Panc1 (cell line): Measurements from ENCODE around the gene HNF4A. TPM values are rescaled to one million over a fixed set of nuclear protein-coding genes. Genes with fewer than 3 reads are reported as not detected.

Experiments used
- ATAC-seq: fragments of 200-7000 bp; cut with Tn5 transposase; 2 replicates; pipeline ENCODE4 v1.9.1; 2020; ENCODE audit warnings: mild to moderate bottlenecking, moderate library complexity
- Bru-seq: library from RNA; stranded (reverse); fragments of 400-500 nt; gene quantifications from one replicate; lab custom pipeline; 2021; lab: Mats Ljungman, UMichigan
- BruChase-seq, 2 experiments: library from RNA; stranded (reverse); fragments of 400-500 nt; gene quantifications; one replicate each; lab custom pipeline; 2021; lab: Mats Ljungman, UMichigan
- BruUV-seq: library from RNA; stranded (reverse); fragments of 400-500 nt; replicated peaks from 2 replicates; lab custom pipeline; 2021; lab: Mats Ljungman, UMichigan
- CTCF ChIA-PET: fragments of 300-600 bp; sonication (Branson Sonifier 250); formaldehyde crosslinking; loops from one replicate; lab custom pipeline; 2022; ENCODE audit warnings: antibody characterized with exemption; lab: Charles Lee
- POLR2A ChIA-PET: fragments of 300-600 bp; sonication (Branson Sonifier 250); formaldehyde crosslinking; loops from one replicate; lab custom pipeline; 2022; ENCODE audit warnings: antibody characterized with exemption; lab: Charles Lee
- DNase-seq: peaks from one replicate; pipeline ENCODE4 v3.0.0-alpha.2; 2010; ENCODE audit warnings: low read depth, low spot score
- H3K27ac ChIP-seq: 2 replicates; pipeline ENCODE4 v1.5.1; 2011; ENCODE audit warnings: mild to moderate bottlenecking, low read length, inconsistent platforms
- H3K27me3 ChIP-seq: fragments of 200-500 bp; sonication (Bioruptor generic); 2 replicates; pipeline ENCODE4 v1.6.0; 2014; ENCODE audit warnings: low read length, inconsistent platforms; ENCODE audit not compliant: control insufficient read depth, insufficient read depth
- H3K36me3 ChIP-seq: fragments of 200-500 bp; sonication (Bioruptor generic); 2 replicates; pipeline ENCODE4 v1.5.1; 2014; ENCODE audit warnings: inconsistent platforms, mild to moderate bottlenecking, low read length, moderate library complexity; ENCODE audit not compliant: control insufficient read depth, insufficient read depth
- H3K4me1 ChIP-seq: 2 replicates; pipeline ENCODE4 v1.5.1; 2011; ENCODE audit warnings: inconsistent platforms, mild to moderate bottlenecking, low read length, moderate library complexity; ENCODE audit not compliant: control insufficient read depth, insufficient read depth
- H3K4me3 ChIP-seq, 2 experiments: 2 replicates each; pipeline ENCODE4 v1.5.1; 2011 to 2012; ENCODE audit warnings: low read depth in 2 of 2, low read length in 2 of 2, mild to moderate bottlenecking in 2 of 2, inconsistent platforms in 1 of 2, moderate library complexity in 1 of 2
- H3K9me3 ChIP-seq: fragments of 200-500 bp; sonication (Bioruptor generic); 2 replicates; pipeline ENCODE4 v1.5.1; 2014; ENCODE audit warnings: low read depth, mild to moderate bottlenecking, inconsistent platforms, low read length, moderate library complexity; ENCODE audit not compliant: control insufficient read depth, insufficient read depth
- POLR2AphosphoS5 ChIP-seq: IDR thresholded peaks from 2 replicates; pipeline ENCODE4 v1.6.1; 2012; ENCODE audit warnings: mild to moderate bottlenecking, low read depth, low read length, moderate library complexity
- SIN3A ChIP-seq: IDR thresholded peaks from 2 replicates; pipeline ENCODE4 v1.6.1; 2012; ENCODE audit warnings: low read depth, mild to moderate bottlenecking, low read length, moderate library complexity, borderline replicate concordance; ENCODE audit not compliant: insufficient read depth
- TCF7L2 ChIP-seq: IDR thresholded peaks from 2 replicates; pipeline ENCODE4 v1.6.1; 2011; ENCODE audit warnings: mild to moderate bottlenecking, low read depth, low read length, inconsistent platforms
- in situ Hi-C: cut with HindIII; loops from 2 replicates; pipeline ENCODE4 v1.10.0; 2016; ENCODE audit warnings: low sequenced_read_pairs, low pct_unique_long_range_greater_than_20kb
- intact Hi-C: fragments of 100-400 bp; cut with micrococcal nuclease; formaldehyde crosslinking; loops from one replicate; pipeline ENCODE4 v1.10.0; 2022; ENCODE audit not compliant: unreplicated experiment
- long read RNA-seq: library from polyadenylated mRNA; unstranded; transcript quantifications from one replicate; pipeline ENCODE4 v2.0.0, GENCODE V29; 2021; ENCODE audit not compliant: unreplicated experiment
- polyA plus RNA-seq: library from polyadenylated mRNA; unstranded; fragments of >200 nt; gene quantifications from one replicate; pipeline ENCODE4 v1.2.1, GENCODE V29; 2012; ENCODE audit warnings: missing spikeins; ENCODE audit not compliant: insufficient read length
- total RNA-seq: library from RNA; stranded (reverse); gene quantifications from one replicate; pipeline ENCODE4 v1.2.1, GENCODE V29; 2021; ENCODE audit not compliant: unreplicated experiment
- TF ChIP-seq, protein P1 (sequence below), 2 experiments: IDR thresholded peaks; 2 replicates each; pipeline ENCODE4 v1.6.1; 2011 to 2012; ENCODE audit warnings: low read depth in 2 of 2, control low read depth in 1 of 2, low read length in 1 of 2, mild to moderate bottlenecking in 1 of 2, moderate library complexity in 1 of 2; ENCODE audit not compliant: insufficient read depth in 1 of 2
- TF ChIP-seq, protein P2 (sequence below): fragments of 450-650 bp; IDR thresholded peaks from 2 replicates; pipeline ENCODE4 v1.5.1; 2017; ENCODE audit warnings: mild to moderate bottlenecking

Gene HNF4A
- total RNA-seq (0.28 TPM), Bru-seq, nascent RNA (percentile 20 among the genes with signal in this experiment), BruChase-seq, experiment 1, labeled RNA remaining after a 2-hour chase (percentile 16 among the genes with signal in this experiment), BruChase-seq, experiment 2, labeled RNA remaining after a 6-hour chase (percentile 18 among the genes with signal in this experiment)
- 0.19 TPM for polyA plus RNA-seq
- long read RNA-seq: 0 reads

DNA sequence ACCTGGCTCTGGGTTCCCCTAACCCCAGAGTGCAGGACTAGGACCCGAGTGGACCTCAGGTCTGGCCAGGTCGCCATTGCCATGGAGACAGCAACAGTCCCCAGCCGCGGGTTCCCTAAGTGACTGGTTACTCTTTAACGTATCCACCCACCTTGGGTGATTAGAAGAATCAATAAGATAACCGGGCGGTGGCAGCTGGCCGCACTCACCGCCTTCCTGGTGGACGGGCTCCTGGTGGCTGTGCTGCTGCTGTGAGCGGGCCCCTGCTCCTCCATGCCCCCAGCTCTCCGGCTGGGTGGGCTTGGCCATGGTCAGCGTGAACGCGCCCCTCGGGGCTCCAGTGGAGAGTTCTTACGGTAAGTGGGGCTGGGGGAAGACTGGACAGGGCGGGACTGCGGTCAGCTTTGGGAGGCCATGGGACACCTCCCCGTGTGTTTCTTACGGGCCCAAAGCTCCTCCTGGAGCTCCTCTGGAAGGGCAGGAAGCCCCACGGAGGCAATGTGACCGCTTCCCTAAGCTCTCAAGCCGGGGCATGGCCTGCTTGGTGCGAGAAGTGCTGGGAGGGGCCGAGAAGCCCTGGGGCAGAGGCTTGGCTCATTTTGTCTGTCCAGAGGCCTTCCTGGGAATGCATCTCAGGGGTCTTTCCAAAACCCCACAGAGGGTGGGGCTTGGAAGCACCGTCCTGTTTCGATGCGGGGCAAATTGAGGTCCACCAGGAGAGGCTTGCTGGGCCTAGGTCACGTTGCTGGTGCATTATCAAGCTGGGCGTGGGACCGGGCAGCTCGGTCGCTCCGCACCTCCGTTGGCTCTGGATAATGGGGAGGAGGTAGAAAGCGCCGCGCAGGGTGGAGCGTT lies at the start of gene HNF4A:
TSS of gene HNF4A (plus strand) at position 202 of the 855 bp plus-strand sequence. CDS start at position 308, 106 bp downstream.
- ATAC-seq (no peak), DNase-seq (no peak)
- TF ChIP-seq, protein P1, sequence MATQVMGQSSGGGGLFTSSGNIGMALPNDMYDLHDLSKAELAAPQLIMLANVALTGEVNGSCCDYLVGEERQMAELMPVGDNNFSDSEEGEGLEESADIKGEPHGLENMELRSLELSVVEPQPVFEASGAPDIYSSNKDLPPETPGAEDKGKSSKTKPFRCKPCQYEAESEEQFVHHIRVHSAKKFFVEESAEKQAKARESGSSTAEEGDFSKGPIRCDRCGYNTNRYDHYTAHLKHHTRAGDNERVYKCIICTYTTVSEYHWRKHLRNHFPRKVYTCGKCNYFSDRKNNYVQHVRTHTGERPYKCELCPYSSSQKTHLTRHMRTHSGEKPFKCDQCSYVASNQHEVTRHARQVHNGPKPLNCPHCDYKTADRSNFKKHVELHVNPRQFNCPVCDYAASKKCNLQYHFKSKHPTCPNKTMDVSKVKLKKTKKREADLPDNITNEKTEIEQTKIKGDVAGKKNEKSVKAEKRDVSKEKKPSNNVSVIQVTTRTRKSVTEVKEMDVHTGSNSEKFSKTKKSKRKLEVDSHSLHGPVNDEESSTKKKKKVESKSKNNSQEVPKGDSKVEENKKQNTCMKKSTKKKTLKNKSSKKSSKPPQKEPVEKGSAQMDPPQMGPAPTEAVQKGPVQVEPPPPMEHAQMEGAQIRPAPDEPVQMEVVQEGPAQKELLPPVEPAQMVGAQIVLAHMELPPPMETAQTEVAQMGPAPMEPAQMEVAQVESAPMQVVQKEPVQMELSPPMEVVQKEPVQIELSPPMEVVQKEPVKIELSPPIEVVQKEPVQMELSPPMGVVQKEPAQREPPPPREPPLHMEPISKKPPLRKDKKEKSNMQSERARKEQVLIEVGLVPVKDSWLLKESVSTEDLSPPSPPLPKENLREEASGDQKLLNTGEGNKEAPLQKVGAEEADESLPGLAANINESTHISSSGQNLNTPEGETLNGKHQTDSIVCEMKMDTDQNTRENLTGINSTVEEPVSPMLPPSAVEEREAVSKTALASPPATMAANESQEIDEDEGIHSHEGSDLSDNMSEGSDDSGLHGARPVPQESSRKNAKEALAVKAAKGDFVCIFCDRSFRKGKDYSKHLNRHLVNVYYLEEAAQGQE (IDR thresholded peaks at IDR 0.05; ENCODE audit: insufficient read depth in 1 of 2, low read depth in 2 of 2, low read length in 1 of 2): no peak
- TF ChIP-seq, protein P2, sequence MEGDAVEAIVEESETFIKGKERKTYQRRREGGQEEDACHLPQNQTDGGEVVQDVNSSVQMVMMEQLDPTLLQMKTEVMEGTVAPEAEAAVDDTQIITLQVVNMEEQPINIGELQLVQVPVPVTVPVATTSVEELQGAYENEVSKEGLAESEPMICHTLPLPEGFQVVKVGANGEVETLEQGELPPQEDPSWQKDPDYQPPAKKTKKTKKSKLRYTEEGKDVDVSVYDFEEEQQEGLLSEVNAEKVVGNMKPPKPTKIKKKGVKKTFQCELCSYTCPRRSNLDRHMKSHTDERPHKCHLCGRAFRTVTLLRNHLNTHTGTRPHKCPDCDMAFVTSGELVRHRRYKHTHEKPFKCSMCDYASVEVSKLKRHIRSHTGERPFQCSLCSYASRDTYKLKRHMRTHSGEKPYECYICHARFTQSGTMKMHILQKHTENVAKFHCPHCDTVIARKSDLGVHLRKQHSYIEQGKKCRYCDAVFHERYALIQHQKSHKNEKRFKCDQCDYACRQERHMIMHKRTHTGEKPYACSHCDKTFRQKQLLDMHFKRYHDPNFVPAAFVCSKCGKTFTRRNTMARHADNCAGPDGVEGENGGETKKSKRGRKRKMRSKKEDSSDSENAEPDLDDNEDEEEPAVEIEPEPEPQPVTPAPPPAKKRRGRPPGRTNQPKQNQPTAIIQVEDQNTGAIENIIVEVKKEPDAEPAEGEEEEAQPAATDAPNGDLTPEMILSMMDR: no peak
- TF ChIP-seq POLR2AphosphoS5 (no peak), SIN3A (no peak), TCF7L2 (no peak)
- Histone ChIP-seq H3K36me3 (no peaks in the 10 kb centered on the region), H3K4me3 (no peak within 1 kb of the TSS), H3K4me1 (no peaks in the 10 kb centered on the region), H3K27ac (no peak within 1 kb of the TSS), H3K27me3 (no peaks in the 10 kb centered on the region; the same call in 1 of the 2 replicates), H3K9me3 (no peaks in the 10 kb centered on the region)
- ChIA-PET POLR2A (no interaction called here), CTCF (no interaction called here)
- intact Hi-C loops: no loop called here
- in situ Hi-C loops: no loop called here
- BruUV-seq: no TSS peak

DNA sequence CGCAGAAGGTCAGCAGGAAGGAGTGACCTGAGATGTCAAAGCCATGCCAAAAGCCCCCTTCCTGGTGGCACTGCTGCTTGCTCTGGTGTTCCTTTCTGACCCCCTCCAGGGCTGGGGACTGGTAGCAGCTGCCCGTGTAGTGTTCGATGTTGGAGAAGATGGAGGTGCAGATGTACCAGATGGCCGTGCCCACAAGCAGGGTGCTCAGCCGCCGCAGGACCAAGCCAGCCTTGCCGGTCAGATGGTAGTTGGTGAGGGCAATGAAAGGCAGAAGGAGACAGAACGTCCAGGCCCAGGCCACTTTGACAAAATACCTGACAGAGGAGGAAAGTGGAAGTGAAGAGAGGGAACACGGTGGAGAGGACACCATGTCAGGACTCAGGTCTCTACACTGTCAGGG lies 48.6 kb upstream of the HNF4A start:
- no TSS peak for BruUV-seq
- Histone ChIP-seq H3K9me3 (no peaks in the 10 kb centered on the region), H3K4me3 (no peak overlapping the region), H3K27me3 (no peaks in the 10 kb centered on the region), H3K4me1 (peaks cover 6% of the 10 kb centered on the region; the same call in 1 of the 2 replicates), H3K27ac (no peak overlapping the region), H3K36me3 (no peaks in the 10 kb centered on the region)
- ATAC-seq (no peak), DNase-seq (no peak)
- ChIA-PET CTCF (interaction anchor here (0.6 kb wide), 1 partner anchor 73 kb away, joined by 12 read pairs; no protein-coding TSS in a partner anchor), POLR2A (no interaction called here)
- TF ChIP-seq, protein P1 (IDR thresholded peaks at IDR 0.05; ENCODE audit: insufficient read depth in 1 of 2, low read depth in 2 of 2, low read length in 1 of 2): no peak
- TF ChIP-seq, protein P2: no peak
- TF ChIP-seq SIN3A: no peak
- TF ChIP-seq TCF7L2: no peak
- no peak for TF ChIP-seq POLR2AphosphoS5
- in situ Hi-C loops (no loop called here), intact Hi-C loops (no loop called here)
